Measurements from ENCODE around the gene ZNF592.
"Not testable (repeated sequence)": the region's sequence is repeated elsewhere in the genome, so short reads cannot be mapped to it uniquely, and the experiment has no call there.

ZNF592 gene

GRCh38 chr15:84749111-84749991, 959 bp downstream of the ZNF592 start:
- DNase-seq (ENCODE audit: low read depth) = no peak

GRCh38 chr15:84750583-84751092, 2.2 kb downstream of the ZNF592 start:
- no peak for DNase-seq (ENCODE audit: low read depth)

GRCh38 chr15:84751721-84752120, 3.3 kb downstream of the ZNF592 start:
- DNase-seq (ENCODE audit: low read depth) = not testable (repeated sequence)

GRCh38 chr15:84752195-84752594, 3.8 kb downstream of the ZNF592 start:
- DNase-seq (ENCODE audit: low read depth) = no peak

- no peak for DNase-seq (ENCODE audit: low read depth)
These were observed 4.3 kb downstream of the ZNF592 start for GRCh38 chr15:84752700-84753099.

- not testable (repeated sequence) for DNase-seq (ENCODE audit: low read depth)
These were observed 6.5 kb downstream of the ZNF592 start for GRCh38 chr15:84754889-84755288.

GRCh38 chr15:84755736-84756527, 7.5 kb downstream of the ZNF592 start:
- no peak for DNase-seq (ENCODE audit: low read depth)

GRCh38 chr15:84759018-84759417, 10.6 kb downstream of the ZNF592 start:
- DNase-seq (ENCODE audit: low read depth) = no peak

GRCh38 chr15:84760219-84760618, 11.8 kb downstream of the ZNF592 start:
- no peak for DNase-seq (ENCODE audit: low read depth)

GRCh38 chr15:84761607-84762131, 13.3 kb downstream of the ZNF592 start:
- DNase-seq (ENCODE audit: low read depth) = no peak

- no peak for DNase-seq (ENCODE audit: low read depth)
These were observed 14.6 kb downstream of the ZNF592 start for GRCh38 chr15:84762840-84763572.

- DNase-seq (ENCODE audit: low read depth) = no peak
These were observed 16.2 kb downstream of the ZNF592 start for GRCh38 chr15:84764585-84764984.

GRCh38 chr15:84764989-84765388, 16.6 kb downstream of the ZNF592 start:
- no peak for DNase-seq (ENCODE audit: low read depth)

- DNase-seq (ENCODE audit: low read depth) = no peak
These were observed 17.3 kb downstream of the ZNF592 start for GRCh38 chr15:84765675-84766074.

- DNase-seq (ENCODE audit: low read depth) = no peak
These were observed 18.2 kb downstream of the ZNF592 start for GRCh38 chr15:84766461-84767035.

GRCh38 chr15:84772031-84772430, 23.6 kb downstream of the ZNF592 start:
- DNase-seq (ENCODE audit: low read depth) = no peak

GRCh38 chr15:84772467-84772866, 24.1 kb downstream of the ZNF592 start:
- no peak for DNase-seq (ENCODE audit: low read depth)

GRCh38 chr15:84773716-84774115, 25.3 kb downstream of the ZNF592 start:
- no peak for DNase-seq (ENCODE audit: low read depth)

- no peak for DNase-seq (ENCODE audit: low read depth)
These were observed 27.6 kb downstream of the ZNF592 start for GRCh38 chr15:84775867-84776449.

- no peak for DNase-seq (ENCODE audit: low read depth)
These were observed 29.8 kb downstream of the ZNF592 start for GRCh38 chr15:84778194-84778593.

GRCh38 chr15:84780492-84780891, 32.1 kb downstream of the ZNF592 start:
- DNase-seq (ENCODE audit: low read depth) = no peak

Measured in stimulated activated CD8-positive, alpha-beta memory T cell treated with anti-CD3 and anti-CD28 coated beads, Interleukin-15, amount 100 ng/mL, for 1 hour (primary cell).